Fibroblast of skin of right quadriceps (primary cell): ENCODE data around the gene ZNF428.
"Not testable (repeated sequence)": the region's sequence is repeated elsewhere in the genome, so short reads cannot be mapped to it uniquely, and the experiment has no call there.

ENCODE experiments used
- DNase-seq: peaks from one replicate; pipeline ENCODE4 v3.0.0-alpha.2; 2013

The ZNF428 gene

DNA sequence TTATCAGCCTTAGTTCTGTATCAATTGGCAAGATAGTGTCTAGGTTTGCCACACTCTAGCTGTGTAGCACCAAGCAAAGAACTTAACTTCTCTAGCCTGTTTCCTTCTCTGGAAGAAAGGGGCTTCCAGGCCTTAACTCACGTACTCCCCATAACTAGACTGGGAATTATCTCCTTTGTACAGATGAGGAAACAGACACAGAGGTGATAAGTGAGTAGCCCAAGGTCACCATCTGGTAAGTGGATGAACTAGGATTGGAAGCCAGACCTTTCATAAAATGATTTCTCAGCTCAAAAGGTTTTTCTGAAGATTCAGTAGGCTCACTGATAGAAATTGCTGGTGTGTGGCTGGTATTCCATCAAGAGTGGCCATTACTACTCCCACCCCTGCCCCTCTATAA lies 3.1 kb downstream of the ZNF428 start:
- DNase-seq: no peak

DNA sequence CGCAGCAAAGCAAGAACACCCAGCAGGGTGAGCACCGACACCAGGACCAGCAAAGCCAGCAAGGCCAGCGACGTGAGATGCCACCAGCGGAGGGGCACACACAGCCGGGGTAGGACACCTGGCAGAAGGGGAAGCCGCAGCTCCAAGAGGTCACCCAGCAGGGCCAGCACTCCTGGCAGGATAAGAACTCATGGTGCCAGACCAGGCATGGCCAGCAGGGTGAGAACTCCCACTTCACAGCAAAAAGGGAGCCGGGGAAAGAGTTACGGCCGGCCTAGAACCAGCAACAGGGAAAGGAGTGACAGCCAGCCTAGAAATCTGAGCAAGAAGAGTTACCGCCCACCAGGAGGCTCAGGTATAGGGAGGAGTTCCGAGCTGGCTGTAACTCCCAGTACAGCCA lies 7.1 kb downstream of the ZNF428 start:
- DNase-seq: no peak

DNA sequence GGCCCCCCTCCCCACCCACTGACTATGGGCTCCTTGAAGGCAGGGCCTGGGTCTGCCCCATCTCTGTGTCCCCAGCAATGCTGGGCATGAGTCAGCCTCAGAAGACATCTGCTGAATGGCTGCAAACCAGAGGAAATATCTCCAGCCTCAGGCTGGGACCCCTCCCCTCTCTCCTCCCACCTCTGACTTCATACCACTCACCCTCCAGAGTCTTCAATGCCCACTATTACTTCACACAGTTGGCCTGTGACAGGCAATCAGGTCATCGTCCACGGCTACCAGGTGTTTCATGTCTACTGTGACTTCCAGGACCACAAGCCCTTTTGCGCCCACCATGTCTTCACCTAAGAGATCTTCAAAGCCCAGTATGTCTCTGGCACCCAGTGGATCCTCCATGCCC lies 7.6 kb downstream of the ZNF428 start, which contains the start of gene SRRM5:
TSS of gene SRRM5 (plus strand) at position 301 of the 400 bp plus-strand sequence. CDS start at position 335, 34 bp downstream.
- DNase-seq: no peak

DNA sequence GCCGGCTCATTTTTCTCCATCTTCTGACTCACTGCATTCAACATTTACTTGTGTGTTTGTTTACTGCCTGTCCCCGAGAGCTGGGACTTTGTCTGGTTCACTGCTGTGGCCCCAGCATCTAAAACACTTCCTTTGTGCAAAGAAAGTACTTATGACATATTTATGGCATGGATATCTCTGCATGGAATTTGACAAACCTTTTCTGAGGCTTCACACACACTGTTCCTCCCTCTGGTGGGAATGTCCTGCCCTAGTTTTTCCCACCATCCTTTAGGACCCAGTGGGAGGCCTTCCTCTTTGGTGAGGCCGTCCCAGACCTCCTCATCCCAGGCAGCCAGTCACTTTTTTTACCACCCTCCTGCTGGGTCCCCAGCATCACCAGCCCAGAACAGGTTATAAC lies 8.9 kb downstream of the ZNF428 start:
- peak; percentile 19 for DNase-seq

DNA sequence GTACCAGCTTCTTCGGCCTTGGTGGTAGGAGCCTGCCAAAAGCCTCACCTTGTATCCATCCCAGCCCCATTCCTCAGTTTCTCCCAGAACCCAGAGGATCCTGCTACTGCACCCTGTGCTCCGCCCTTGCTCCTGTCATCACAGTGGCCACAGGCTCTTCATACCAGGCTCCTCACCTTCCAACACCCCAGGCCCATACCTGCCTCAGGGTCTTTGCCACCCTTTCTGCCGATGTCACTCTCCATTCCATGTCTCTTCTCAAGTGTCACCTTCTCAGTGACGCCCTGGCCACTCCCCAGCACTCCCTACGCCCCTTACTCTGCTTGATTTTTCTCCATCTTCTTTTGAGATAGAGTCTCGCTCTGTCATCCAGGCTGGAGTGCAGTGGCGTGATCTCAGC lies 9.6 kb downstream of the ZNF428 start:
- no peak for DNase-seq

DNA sequence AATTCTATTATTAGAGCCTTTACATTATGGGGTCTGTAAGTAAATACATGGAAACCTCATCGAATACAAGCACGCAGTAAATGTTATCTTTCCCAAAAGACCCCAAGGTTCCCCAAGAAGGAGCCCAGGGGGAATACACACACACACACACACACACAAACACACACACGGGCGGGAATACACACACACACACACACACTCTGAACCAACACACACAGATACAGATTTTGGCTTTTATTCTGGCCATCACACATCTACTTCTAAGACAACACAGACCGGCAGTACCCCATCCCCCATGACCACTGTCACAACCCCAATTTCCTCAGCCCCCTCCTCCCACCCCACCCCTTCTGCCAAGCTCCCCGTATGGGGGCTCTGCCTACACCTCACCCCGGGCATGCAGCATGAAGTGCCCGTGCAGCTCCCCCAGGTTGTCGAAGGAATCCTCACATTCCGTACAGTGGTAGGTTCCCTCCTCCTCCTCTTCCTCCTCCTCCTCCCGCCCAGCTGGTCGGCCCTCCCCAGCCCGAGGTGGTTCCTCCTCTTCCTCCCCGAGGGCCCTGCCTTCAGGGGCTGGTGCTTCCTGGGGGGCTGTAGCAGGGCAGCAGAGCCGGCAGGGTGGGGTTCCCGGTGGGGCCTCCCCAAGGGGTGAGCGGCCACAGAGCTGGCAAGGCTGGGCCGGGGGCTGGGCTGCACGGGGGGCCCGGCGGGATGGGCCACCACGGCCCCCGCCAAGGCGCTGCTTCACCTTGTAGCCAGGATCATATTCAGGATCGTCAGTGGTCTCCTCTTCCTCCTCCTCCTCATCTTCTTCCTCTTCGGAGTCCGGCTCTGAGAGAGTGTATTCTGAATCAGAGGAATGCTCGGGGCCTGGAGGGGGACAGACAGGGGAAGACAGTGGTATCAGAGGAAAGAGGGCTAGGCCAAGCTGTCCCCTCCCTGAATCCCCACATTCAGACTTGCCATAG lies 11.9 kb downstream of the ZNF428 start:
- no peak for DNase-seq

DNA sequence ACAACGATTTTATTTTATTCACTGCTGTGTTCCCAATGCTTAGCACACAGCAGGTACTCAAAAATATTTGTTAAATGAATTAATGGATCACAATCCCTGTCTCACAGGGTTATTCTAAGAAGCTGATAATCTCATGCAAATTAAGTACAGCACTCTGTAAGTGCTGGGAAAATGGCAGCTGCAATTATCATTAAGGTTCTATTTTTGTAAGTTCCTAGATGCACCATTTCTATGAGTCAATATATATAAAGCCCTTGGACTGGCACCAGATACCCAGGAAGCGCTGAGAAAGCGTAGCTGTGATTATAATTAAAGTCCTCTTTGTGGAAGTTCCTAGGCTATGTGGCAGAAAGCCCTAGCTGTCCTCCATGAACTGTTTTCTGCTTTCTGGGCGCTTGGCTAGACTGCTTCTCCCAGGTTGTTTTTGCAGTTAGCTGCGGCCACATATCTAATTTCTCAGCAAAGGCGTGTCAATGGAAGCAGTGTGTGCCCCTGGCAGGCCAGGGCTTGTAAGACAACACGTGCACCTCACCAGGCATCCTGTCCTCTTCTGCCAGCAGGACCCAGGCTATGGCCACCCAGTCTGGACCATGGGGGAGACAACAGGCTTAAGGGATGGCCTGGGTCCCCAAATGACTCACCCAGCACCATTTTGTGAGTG lies 12.7 kb downstream of the ZNF428 start:
- DNase-seq: no peak

DNA sequence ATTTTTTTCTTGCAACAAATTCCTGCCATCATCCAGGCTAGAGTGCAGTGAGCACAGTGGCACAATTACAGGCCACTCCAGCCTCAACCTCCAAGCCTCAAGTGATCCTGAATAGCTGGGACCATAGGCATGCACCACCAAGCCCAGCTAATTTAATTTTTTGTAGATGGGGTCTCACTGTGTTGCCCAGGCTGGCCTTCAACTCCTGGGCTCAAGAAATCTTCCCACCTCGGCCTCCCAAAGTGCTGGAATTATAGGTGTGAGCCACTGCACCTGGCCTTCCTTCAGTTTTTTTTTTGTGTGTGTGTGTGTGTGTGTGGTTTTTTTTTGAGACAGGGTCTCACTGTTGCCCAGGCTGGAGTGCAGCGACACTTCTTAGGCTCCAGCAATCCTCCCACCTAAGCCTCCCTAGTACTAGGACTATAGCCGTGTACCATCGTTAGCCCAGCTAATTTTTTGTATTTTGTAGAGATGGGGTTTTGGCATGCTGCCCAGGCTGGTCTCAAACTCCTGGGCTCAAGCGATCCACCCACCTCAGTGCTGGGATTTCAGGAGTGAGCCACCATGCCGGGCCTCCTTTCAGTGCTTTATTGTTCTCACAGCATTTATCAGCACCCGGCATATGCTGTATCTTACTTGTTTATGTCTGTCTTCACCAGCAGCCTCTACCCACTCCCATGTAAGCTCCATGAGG lies 13.4 kb downstream of the ZNF428 start:
- DNase-seq: no peak

DNA sequence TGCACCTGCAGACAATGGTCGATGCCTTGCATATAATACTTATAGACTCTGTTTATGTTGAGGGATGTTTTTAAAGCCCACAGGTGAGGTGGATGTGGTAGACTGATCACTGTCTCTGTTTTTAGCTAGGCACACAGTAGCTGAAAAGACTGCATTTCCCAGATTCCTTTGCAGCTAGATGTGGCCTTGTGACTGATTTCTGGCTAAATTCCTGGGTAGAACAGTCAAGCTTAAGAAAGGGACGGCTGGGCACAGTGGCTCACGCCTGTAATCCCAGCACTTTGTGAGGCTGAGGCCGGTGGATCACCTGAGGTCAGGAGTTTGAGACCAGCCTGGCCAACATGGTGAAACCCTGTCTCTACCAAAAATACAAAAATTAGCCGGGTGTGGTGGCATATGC lies 19.1 kb downstream of the ZNF428 start:
- not testable (repeated sequence) for DNase-seq

DNA sequence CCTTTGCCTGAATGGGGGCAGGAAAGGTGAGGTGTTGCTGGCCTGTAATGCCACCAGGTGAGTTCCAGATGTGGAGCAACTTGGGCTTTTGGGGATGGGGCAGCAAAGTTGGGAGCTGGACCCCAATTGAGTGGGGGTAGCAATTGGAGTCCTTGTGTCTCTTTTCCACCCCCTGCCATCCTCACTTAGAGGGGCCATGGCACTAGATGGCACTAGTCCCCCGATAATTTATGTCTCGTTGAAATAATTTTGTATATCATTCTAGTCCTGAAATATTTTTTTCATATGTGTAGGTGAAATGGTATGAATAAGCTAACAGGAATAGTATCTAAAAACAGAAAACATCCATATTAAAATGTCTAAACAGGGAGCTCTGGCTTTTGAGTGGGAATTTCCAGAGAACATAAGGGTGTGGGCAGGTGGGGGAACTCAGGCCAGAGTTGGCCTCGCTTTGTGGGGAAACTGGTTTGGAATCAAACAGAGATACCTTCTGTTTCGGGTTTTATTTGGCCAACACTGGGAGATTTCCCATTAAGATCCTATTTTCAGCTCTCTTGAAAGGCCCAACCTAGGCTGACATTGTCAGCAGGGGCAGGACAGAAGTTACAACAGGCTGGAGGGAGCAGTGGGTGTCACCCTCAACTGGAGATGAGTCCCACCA lies 19.7 kb downstream of the ZNF428 start:
- no peak for DNase-seq

DNA sequence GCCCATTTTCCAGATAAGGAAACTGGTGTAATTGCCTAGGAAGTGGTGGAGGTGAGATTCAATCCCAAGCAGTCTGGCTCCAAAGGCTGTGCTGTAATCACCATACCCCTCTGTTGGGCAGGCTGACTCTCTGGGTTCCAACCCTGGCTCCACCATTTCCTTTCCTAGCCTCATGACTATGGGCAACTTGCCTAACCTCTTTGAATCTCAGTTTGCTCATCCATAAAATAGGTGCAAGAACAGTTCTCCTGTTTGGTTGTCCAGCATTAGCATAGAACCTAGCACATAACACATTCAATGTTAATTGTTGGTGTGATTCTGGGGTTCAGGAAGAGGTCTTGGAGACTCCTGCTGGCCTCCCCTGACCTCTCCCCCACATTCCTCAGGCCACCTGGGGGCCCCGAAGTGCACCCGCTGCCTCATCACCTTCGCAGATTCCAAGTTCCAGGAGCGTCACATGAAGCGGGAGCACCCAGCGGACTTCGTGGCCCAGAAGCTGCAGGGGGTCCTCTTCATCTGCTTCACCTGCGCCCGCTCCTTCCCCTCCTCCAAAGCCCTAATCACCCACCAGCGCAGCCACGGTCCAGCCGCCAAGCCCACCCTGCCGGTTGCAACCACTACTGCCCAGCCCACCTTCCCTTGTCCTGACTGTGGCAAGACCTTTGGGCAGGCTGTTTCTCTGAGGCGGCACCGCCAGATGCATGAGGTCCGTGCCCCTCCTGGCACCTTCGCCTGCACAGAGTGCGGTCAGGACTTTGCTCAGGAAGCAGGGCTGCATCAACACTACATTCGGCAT lies 20.8 kb downstream of the ZNF428 start:
- no peak for DNase-seq

DNA sequence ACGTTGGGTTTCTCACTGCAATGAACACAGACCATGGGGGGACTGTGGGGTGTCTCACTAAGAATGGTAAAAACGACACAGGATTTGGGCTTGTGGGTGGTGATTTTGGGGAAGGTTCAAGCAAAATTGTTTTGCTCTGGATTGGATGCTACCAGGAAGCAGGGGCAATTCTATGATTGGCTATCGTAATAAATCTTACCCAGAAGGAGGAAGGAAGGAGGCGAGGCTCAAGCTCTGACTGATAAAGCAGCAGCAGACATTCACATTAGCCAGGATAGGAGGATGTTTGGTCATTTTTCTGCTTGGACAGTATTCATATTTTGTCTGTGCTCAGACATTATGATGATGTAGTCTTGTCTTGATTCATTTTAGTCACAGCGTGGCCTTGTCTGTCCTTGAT lies 21.6 kb downstream of the ZNF428 start:
- no peak for DNase-seq

DNA sequence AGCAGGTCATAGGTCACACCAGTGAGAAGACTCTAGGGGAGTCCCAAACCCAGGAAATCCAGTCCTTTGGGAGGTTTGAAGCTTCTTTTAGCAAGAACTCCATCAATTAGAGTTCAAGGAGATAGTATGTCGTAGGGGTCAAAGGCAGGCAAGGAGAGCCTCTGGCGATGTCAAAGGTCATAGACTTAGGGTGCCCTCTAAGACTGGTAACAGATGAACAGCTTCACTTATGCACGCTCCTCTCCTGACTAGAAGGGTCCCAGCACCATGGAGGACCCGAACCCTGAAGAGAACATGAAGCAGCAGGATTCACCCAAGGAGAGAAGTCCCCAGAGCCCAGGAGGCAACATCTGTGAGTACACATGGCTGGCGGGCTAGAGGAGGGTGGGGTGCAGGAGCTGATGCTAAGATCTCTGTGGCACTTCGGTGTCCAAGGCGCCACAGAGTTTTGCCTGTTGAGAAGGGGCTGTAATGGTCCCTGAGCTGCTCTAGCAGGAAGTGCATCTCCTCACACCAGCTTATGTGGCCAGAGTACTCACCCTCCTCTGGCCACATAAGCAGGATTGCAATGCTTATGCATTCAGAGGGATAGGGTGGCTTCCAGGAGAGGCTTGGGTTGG lies 22.5 kb downstream of the ZNF428 start:
- DNase-seq: no peak

DNA sequence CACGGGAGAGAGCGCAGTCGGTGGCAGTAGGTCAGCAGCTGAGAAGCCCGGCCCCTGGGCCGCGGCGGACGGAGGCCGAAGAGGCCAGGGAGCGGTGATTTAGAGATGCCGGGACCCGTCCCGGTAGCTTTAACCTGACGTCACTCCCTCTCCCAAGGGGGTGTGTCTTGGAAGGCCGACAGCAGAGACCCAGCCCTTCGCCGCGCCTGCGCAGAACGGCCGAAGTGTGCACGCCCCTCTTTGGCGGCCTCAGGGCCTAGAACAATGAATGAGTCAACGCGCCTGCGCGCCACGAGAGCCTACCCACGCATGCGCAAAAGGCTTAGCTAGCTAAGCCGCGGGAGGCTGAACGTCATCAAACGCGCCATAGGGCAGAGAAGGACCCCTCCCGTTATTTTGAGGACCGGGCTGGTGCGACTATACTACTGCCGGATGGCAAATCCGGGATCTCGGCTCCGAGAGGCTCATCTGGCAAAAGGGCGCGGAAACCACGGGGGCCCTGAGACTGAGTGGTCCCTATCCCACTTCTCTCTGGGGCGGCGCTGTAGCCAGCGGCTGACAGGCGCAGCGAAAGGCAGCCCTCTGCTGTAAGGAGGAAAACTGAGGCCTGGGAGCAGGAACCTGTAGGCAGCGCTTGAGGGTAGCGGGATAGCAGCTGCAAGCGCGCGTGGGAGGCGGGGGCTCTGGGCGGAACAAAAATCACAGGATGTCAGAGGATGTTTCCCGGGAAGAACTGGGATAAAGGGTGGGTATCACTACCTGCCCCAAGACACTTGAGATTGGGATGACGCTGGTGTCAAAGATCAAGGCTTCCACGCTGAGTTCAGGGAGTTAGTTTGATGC lies 23.2 kb downstream of the ZNF428 start, which contains the start of the genes IRGQ and ZNF576:
TSS of gene IRGQ (minus strand) at position 136 of the 843 bp plus-strand sequence. CDS start 796 bp downstream, outside the sequence.
TSS of gene ZNF576 (plus strand) at position 597 of the 843 bp plus-strand sequence. CDS start 514 bp downstream, outside the sequence.
- peak; percentile 99 for DNase-seq

DNA sequence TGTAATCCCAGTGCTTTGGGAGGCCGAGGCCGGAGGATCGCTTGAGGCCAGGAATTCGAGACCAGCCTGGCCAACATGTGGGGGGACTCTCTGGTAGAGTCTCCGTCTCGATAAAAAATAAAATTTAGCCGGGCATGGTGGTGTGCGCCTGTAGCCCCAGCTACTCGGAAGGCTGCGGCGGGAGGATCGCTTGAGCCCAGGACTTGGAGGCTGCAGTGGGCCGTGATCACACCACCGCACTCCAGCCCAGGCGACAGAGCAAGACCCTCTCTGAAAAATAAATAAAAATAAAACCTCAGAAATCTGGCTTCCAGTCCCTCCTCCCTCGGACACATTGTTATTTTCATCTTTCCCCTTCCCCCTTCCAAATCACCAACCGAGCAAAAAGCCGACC lies 23.8 kb downstream of the ZNF428 start:
- no peak for DNase-seq

DNA sequence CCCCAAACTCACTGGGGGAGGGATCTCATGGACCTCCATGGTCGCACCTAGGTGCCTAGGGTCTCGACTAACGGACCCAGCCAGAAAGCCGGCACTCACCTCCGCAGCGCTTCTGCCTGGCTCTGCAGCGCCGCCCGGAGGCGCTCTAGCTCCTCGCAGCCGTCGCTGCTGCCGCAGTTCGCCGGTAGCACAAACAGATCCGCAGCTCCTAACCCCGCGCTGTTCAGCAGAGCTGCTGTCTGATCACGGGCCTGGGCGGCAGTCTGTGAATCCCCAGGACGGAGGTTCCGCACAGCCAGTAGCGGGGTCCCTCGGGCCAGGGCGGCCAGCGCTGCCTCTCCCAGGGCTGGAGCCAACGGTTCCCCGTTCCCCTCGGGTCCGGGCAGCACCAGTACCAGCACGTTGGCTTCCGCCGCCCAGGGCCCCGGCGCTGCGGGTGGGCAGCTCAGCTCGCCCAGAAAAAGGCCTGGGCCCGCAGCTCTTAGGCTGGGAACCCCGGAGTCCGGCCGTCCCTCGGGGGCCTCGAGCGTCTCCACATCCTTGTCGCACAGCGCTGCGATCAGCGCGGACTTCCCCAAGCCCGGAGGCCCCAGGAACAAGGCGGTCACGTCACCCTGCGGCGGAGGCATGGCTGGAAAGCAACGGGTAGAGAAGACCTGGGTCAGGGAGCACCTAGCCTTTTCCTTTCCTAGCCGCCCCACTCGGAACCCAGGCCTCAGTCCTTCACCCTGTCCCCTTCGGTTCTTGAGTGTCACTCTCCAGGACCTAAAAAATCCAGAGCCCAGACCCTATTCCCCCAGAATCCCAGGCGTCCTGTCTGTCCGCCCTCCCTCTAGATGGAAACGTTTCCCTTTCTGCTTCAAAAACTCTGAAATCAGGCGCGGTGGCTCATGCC lies 24.5 kb downstream of the ZNF428 start:
- DNase-seq: peak; percentile 50

DNA sequence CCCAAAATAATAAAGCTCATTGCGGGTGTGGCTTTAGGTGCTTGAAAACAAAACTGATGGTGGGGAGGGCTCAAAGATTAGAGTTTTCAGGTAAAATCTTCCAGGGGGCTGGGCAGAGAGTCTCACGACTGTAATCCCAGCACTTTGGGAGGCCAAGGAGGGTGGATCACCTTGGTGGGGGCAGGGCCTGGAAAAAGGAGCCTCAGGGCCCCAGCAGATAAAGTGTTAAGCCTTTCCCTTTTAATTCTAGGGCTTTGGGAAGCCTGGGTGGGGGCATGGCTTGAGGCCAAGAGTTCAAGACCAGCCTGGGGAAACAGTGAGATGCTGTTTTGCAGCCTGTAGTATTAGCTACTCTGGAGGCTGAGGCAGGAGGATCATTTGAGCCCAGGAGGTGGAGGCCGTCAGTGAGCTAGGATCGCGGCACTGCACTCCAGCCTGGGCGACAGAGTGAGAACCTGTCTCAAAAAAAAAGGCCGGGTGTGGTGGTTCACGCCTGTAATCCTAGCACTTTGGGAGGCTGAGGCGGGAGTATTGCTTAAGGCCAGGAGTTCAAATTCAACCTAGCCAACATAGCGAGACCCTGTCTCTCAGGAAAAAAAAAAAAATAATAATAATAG lies 25.2 kb downstream of the ZNF428 start:
- no peak for DNase-seq

DNA sequence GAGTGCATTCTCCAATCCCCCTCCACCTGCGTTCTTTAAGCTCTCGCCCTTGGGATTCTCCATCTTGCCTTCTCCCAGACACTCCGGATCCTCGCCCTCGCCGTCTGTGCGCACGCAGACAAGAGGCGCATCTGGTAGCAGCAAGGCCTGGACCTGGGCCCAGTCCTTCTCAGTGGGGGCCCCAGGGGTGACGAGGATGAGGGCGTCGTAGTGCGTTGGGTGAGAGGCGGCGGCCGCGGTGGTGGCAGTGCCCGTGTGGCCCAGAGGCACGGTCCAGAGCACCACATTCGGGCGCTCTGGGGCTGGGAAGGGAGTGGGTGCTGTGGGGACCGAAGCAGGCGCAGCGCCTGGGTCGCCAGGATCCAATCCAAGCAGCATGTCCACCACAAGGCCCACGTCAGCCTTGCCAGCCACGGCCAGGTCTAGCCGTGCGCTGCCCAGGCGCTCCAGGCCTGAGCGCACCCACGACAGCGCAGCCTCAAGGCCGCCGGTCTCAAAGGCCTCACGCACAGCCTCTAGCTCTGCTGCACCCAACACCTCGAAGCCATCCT lies 26.6 kb downstream of the ZNF428 start:
- no peak for DNase-seq
